Neural cell (in vitro differentiated cells): ENCODE data around the gene RANBP9. TPM values are rescaled to one million over a fixed set of nuclear protein-coding genes. Genes with fewer than 3 reads are reported as not detected.

Experiments used
- H2AFZ ChIP-seq: fragments of 200-600, 300-800 bp; sonication (generic), shearing (Covaris generic); 2 replicates; pipeline ENCODE4 v1.6.0; 2014; ENCODE audit warnings: low read depth, mild to moderate bottlenecking, antibody characterized with exemption, low read length, moderate library complexity
- H3F3A ChIP-seq: fragments of 200-600 bp; shearing (Covaris generic); 2 replicates; pipeline ENCODE4 v1.6.1; 2016; ENCODE audit warnings: mild to moderate bottlenecking, moderate library complexity, mixed read lengths, antibody characterized with exemption, low read length; ENCODE audit not compliant: insufficient read depth, poor library complexity, severe bottlenecking
- H3K27ac ChIP-seq: fragments of 200-600, 300-800 bp; sonication (generic), shearing (Covaris generic); 2 replicates; pipeline ENCODE4 v1.5.1; 2014; ENCODE audit warnings: mild to moderate bottlenecking, low read length, moderate library complexity
- H3K27me3 ChIP-seq: fragments of 300-800, 200-600 bp; sonication (generic), shearing (Covaris generic); 2 replicates; pipeline ENCODE4 v1.6.0; 2014; ENCODE audit warnings: mild to moderate bottlenecking, low read depth, low read length, moderate library complexity; ENCODE audit not compliant: insufficient read depth
- H3K36me3 ChIP-seq: fragments of 300-800, 200-600 bp; sonication (generic), shearing (Covaris generic); 2 replicates; pipeline ENCODE4 v1.5.1; 2014; ENCODE audit warnings: mild to moderate bottlenecking, antibody characterized with exemption, low read length, moderate library complexity; ENCODE audit not compliant: insufficient read depth
- H3K4me2 ChIP-seq: fragments of 300-800, 200-600 bp; sonication (generic), shearing (Covaris generic); 2 replicates; pipeline ENCODE4 v1.6.0; 2014; ENCODE audit warnings: mild to moderate bottlenecking, low read length
- H3K4me3 ChIP-seq: fragments of 300-800, 200-600 bp; sonication (generic), shearing (Covaris generic); 2 replicates; pipeline ENCODE4 v1.5.1; 2014; ENCODE audit warnings: mild to moderate bottlenecking, low read length, moderate library complexity
- H3K79me2 ChIP-seq: fragments of 200-600 bp; shearing (Covaris generic); replicated peaks from 2 replicates; pipeline ENCODE4 v1.6.0; 2014; ENCODE audit warnings: mild to moderate bottlenecking, low read length, moderate library complexity; ENCODE audit not compliant: insufficient read depth
- H3K9ac ChIP-seq: fragments of 300-800, 200-600 bp; sonication (generic), shearing (Covaris generic); 2 replicates; pipeline ENCODE4 v1.6.1; 2016; ENCODE audit warnings: mild to moderate bottlenecking, low read length, mixed read lengths
- H3K9me2 ChIP-seq: fragments of 200-600 bp; shearing (Covaris generic); 2 replicates; pipeline ENCODE4 v1.6.1; 2016; ENCODE audit warnings: mild to moderate bottlenecking, low read length, mixed read lengths; ENCODE audit not compliant: insufficient read depth
- H3K9me3 ChIP-seq: fragments of 200-600, 300-800 bp; sonication (generic), shearing (Covaris generic); 2 replicates; pipeline ENCODE4 v1.6.1; 2016; ENCODE audit warnings: mild to moderate bottlenecking, mixed run types, low read length, moderate library complexity, mixed read lengths
- H4K20me1 ChIP-seq: fragments of 200-600 bp; shearing (Covaris generic); 2 replicates; pipeline ENCODE4 v1.6.1; 2016; ENCODE audit warnings: mild to moderate bottlenecking, mixed run types; ENCODE audit not compliant: insufficient read depth
- CTCF ChIP-seq: fragments of 450-650 bp; IDR thresholded peaks from 2 replicates; pipeline ENCODE4 v1.5.1; 2014; ENCODE audit warnings: antibody characterized with exemption, mild to moderate bottlenecking, moderate library complexity; ENCODE audit not compliant: poor library complexity, severe bottlenecking
- EP300 ChIP-seq: fragments of 450-650 bp; conservative IDR thresholded peaks from 2 replicates; pipeline ENCODE4 v1.6.1; 2014; ENCODE audit warnings: antibody characterized with exemption, mild to moderate bottlenecking, moderate library complexity; ENCODE audit not compliant: poor library complexity, severe bottlenecking
- EZH2 ChIP-seq: fragments of 200-600, 300-800 bp; shearing (Covaris generic), sonication (generic); IDR thresholded peaks from 2 replicates; pipeline ENCODE4 v1.6.1; 2014; ENCODE audit warnings: antibody characterized with exemption, low read length, borderline replicate concordance, mild to moderate bottlenecking; ENCODE audit not compliant: insufficient read depth, poor library complexity, severe bottlenecking
- POLR2AphosphoS5 ChIP-seq: IDR thresholded peaks from 2 replicates; pipeline ENCODE4 v1.6.1; 2012
- RAD21 ChIP-seq: fragments of 450-650 bp; conservative IDR thresholded peaks from 2 replicates; pipeline ENCODE4 v1.6.1; 2014; ENCODE audit warnings: antibody characterized with exemption, mild to moderate bottlenecking, moderate library complexity
- REST ChIP-seq: IDR thresholded peaks from 2 replicates; pipeline ENCODE4 v1.6.1; 2012; ENCODE audit warnings: borderline replicate concordance
- SMC3 ChIP-seq: fragments of 450-650 bp; conservative IDR thresholded peaks from 2 replicates; pipeline ENCODE4 v1.6.1; 2014; ENCODE audit warnings: antibody characterized with exemption, mild to moderate bottlenecking, moderate library complexity; ENCODE audit not compliant: poor library complexity
- TAF1 ChIP-seq: IDR thresholded peaks from 2 replicates; pipeline ENCODE4 v1.6.1; 2012; ENCODE audit warnings: low read depth
- polyA plus RNA-seq: library from polyadenylated mRNA; depleted of rRNA; stranded (reverse); fragments of >200 nt; gene quantifications from 2 replicates; pipeline ENCODE4 v1.2.3, GENCODE V29; 2014

Gene RANBP9
- polyA plus RNA-seq, 1 donor from 2014 or later = 52.2 TPM

- Histone ChIP-seq H3K27me3 (no peaks in the 10 kb centered on the region), H3F3A (no peaks in the 10 kb centered on the region), H3K9me3 (no peaks in the 10 kb centered on the region), H2AFZ (no peak overlapping the region), H3K79me2 (peaks cover 87% of the 10 kb centered on the region), H4K20me1 (no peaks in the 10 kb centered on the region), H3K36me3 (no peaks in the 10 kb centered on the region), H3K9me2 (no peaks in the 10 kb centered on the region), H3K9ac (no peak overlapping the region), H3K4me2 (no peak overlapping the region), H3K4me3 (no peak overlapping the region), H3K27ac (no peak overlapping the region)
- no peak for TF ChIP-seq EP300
- no peak for TF ChIP-seq CTCF
- no peak for TF ChIP-seq TAF1
- TF ChIP-seq RAD21 = no peak
- no peak for TF ChIP-seq SMC3
- TF ChIP-seq POLR2AphosphoS5 = no peak
Measured at GRCh38 chr6:13667655-13668054, 44.0 kb downstream of the RANBP9 start.

- Histone ChIP-seq H3K36me3 (no peaks in the 10 kb centered on the region), H4K20me1 (no peaks in the 10 kb centered on the region)
Measured at GRCh38 chr6:13666194-13667105, 45.2 kb downstream of the RANBP9 start.

More at GRCh38 chr6:13666194-13667105, 45.2 kb downstream of the RANBP9 start:
- no peak for TF ChIP-seq POLR2AphosphoS5
- TF ChIP-seq TAF1 = no peak
- no peak for TF ChIP-seq EP300
- TF ChIP-seq RAD21 = no peak
- no peak for TF ChIP-seq SMC3
- no peak for TF ChIP-seq EZH2
- TF ChIP-seq REST = no peak
- Histone ChIP-seq H3K9ac (no peak overlapping the region), H3K4me2 (no peak overlapping the region), H3K27ac (no peak overlapping the region), H3K9me2 (no peaks in the 10 kb centered on the region), H3K27me3 (no peaks in the 10 kb centered on the region), H2AFZ (no peak overlapping the region), H3K9me3 (no peaks in the 10 kb centered on the region), H3F3A (no peaks in the 10 kb centered on the region), H3K79me2 (peaks cover 88% of the 10 kb centered on the region), H3K4me3 (no peak overlapping the region)
